HG02610 (cell line): Measurements from ENCODE around the gene NBPF26.
"Not testable (repeated sequence)": the region's sequence is repeated elsewhere in the genome, so short reads cannot be mapped to it uniquely, and the experiment has no call there.

Experiments used
- ATAC-seq: cut with Tn5 transposase; IDR thresholded peaks from one replicate; pipeline ENCODE4 v1.9.1; 2021; ENCODE audit warnings: mild to moderate bottlenecking, moderate library complexity; ENCODE audit not compliant: unreplicated experiment

Gene NBPF26

DNA sequence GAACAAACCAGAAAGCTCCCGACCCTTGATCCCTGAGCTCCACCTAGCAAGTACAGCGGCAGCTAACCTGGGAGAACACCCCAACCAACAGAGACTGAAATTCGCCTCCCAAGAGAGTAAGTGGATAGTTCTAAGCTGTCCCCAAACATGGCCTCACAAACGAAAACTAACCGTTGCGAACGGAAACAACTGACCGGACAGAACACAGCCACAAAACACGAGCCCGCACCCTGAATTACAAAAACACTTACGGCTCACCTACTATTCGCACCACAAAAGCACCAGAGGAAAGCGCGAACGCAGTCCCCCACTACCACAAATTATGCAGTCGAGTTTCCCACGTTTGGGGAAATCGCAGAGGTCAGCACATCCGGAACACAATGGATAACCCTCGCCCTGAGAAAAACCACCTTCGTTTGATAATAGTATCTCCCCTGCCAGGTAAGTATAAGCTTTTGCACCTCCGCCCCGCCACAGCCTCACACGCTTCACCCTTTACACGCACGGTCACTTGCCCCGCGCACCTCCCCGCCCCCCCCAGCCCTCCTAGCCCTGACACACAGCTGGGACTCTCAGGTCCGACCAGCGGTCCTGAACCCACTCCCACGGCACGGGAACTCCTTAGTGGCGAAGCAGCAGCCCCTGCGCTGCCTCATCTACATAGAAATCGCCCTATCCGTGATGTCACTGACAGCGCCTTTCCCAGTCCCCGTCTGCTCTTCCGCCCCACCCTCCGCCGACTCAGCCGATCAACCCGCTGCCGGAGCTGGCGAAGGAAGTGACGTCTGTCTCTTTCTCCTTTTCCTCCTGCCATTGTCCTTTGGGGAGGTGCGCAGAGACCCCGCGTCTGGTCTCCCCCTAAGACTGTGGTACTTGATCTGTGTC lies 127.0 kb downstream of the NBPF26 start:
- peak; percentile 95 for ATAC-seq

DNA sequence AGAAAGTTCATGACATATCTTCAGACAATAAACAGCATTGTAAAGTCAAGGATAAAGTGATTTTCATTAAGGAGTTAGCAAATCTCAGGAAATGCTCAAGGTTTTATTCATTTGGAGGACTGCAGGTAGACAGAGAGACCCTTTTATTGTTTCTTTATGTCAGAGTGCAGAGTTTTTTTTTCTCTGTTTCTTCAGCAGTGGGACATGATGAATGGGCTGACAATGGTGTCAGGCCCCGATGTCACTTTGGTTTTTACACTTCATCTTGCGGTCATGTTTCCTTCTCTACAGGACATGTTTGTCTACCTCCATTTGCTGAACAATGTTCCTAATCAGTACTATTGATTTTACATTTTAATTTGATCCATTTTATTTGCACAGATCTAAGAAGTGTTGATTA lies 134.4 kb downstream of the NBPF26 start:
- not testable (repeated sequence) for ATAC-seq

DNA sequence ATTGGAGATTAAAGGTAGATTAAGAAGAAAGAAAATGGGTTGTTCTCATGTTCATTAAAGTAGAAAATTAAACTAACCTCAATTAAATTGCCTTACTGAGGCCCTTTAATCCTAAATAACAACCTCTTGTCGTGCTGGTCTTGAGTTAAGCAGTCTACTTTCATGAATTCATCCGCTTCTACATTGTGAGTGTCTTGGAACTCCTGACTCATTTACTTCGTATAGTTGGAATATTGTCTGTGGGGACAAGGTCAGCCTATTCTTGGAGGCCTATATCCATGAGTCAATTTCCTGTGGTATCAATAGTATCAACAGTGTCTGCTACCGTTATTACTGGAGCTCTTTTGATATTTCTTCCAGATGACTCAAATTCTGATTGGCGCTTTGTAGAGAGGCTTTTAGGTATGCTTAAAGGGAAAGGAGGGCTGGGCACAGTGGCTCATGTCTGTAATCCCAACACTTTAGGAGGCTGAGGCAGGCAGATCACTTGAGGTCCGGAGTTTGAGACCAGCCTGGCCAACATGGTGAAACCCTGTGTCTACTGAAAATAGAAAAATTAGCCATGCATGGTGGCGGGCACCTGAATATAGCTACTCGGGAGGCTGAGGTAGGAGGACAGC lies 136.0 kb downstream of the NBPF26 start:
- not testable (repeated sequence) for ATAC-seq

DNA sequence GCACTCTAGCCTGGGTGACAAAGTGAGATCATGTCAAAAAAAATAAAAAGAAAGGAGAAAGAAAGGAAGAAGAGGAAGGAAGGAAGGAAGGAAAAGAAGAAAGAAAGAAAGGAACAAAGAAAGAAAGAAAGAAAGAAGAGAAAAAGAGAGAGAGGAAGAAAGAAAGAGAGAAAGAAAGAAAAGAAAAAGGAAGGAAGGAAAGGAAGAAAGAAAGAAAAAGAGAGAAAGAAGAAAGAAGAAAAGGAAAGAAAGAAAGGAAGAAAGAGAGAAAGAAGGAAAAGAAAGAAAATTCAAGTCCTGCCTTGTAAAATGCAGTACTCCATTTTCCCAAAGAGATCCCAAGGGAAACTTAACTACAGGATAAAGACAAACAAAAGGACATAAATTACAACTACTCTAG lies 154.5 kb downstream of the NBPF26 start:
- ATAC-seq: not testable (repeated sequence)

DNA sequence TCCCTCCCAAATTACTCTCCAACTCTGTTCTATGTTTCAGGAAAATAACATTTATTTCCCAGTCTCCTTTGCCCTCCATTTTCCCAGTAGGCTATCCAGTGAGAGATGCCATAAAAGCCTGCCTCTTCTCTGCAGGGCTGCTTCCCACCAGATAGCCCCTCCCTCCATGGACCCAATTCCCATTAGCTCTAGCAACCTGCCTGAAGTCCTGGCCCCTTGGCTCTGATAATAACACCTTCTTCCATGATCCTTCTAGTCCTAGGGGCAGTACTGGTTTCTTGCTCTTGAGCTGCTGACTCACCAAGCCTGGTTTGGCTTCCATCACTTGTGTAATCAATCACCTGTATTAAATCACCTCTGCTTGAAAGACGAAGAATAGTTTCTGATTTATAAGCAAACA lies 156.3 kb downstream of the NBPF26 start:
- not testable (repeated sequence) for ATAC-seq

DNA sequence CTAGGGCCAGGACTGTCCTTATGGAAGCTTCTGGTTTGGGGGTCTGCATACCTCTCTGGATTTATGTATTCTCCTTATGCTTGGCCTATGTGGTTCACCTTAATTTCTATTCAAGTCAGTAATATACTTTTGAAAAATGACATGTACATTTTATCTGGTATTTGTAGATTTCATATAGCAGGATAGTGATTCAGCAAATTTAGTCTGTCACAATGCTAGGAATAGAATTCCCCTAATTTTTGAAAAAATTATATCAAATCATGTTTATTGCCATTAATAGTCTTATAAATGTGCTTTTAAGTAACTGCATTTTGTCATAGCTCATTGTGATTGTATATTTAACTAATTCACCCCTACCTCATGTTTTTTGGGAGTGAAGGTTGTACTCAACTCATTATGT lies 158.2 kb downstream of the NBPF26 start:
- not testable (repeated sequence) for ATAC-seq
